Glutamatergic neuron (in vitro differentiated cells): ENCODE data around the gene STEAP2. TPM values are rescaled to one million over a fixed set of nuclear protein-coding genes. Genes with fewer than 3 reads are reported as not detected.

Source experiments
- DNase-seq: peaks from one replicate; pipeline ENCODE4 v3.0.0; 2022
- H3K27ac Mint-ChIP-seq: one replicate; pipeline ENCODE4 v1.8.0; 2020; ENCODE audit warnings: mild to moderate bottlenecking, mixed read lengths, inconsistent platforms; ENCODE audit not compliant: unreplicated experiment
- H3K27me3 Mint-ChIP-seq: one replicate; pipeline ENCODE4 v1.8.0; 2020; ENCODE audit warnings: mild to moderate bottlenecking, moderate library complexity, mixed read lengths, inconsistent platforms; ENCODE audit not compliant: unreplicated experiment
- H3K36me3 Mint-ChIP-seq: one replicate; pipeline ENCODE4 v1.8.0; 2020; ENCODE audit warnings: mild to moderate bottlenecking, mixed read lengths, inconsistent platforms; ENCODE audit not compliant: unreplicated experiment
- H3K4me1 Mint-ChIP-seq: one replicate; pipeline ENCODE4 v1.8.0; 2020; ENCODE audit warnings: mild to moderate bottlenecking, low read depth, mixed read lengths, inconsistent platforms; ENCODE audit not compliant: unreplicated experiment
- H3K4me3 Mint-ChIP-seq: one replicate; pipeline ENCODE4 v1.8.0; 2020; ENCODE audit warnings: mild to moderate bottlenecking, mixed read lengths, inconsistent platforms; ENCODE audit not compliant: unreplicated experiment
- H3K9me3 Mint-ChIP-seq: one replicate; pipeline ENCODE4 v1.8.0; 2020; ENCODE audit warnings: mild to moderate bottlenecking, moderate library complexity, mixed read lengths, inconsistent platforms; ENCODE audit not compliant: unreplicated experiment
- total RNA-seq: library from RNA; stranded (reverse); fragmentation: NEBNext Ultra II Directional; extraction: Animal tissue kit (Norgen Biotek cat#: 25700); gene quantifications from one replicate; pipeline ENCODE4 v1.2.1, GENCODE V29; 2021; ENCODE audit not compliant: unreplicated experiment
- TF ChIP-seq, protein P1 (sequence below): fragments of 200-600 bp; sonication (generic); IDR thresholded peaks from one replicate; pipeline ENCODE4 v1.5.0; 2021; ENCODE audit not compliant: partially characterized antibody, unreplicated experiment

The STEAP2 gene
- total RNA-seq, 1 donor from 2014 or later, result 0.59 TPM

DNA sequence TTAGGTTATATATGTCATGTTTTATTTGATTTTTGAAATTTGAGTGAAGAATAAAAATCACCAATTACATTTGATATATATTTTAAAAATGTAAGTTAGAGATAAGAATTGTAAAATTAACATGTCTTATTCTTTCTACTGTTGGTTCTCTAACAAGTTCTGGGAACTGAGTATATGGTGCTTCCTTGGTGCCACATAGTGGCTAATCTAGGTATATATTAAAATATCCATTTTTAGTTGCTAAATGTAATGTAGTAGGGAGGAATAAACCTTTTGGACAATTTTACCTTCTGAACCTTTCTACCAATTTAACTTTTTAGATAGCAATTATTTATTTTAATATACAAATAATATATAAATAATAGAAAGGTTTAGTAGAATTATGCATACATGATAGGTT lies 50.9 kb downstream of the STEAP2 start:
- Mint-ChIP-seq H3K4me1 (no peaks in the 10 kb centered on the region), H3K36me3 (no peaks in the 10 kb centered on the region), H3K27me3 (peaks cover 2% of the 10 kb centered on the region), H3K4me3 (no peak overlapping the region), H3K9me3 (no peaks in the 10 kb centered on the region), H3K27ac (no peak overlapping the region)
- DNase-seq, result no peak
- TF ChIP-seq, protein P1, sequence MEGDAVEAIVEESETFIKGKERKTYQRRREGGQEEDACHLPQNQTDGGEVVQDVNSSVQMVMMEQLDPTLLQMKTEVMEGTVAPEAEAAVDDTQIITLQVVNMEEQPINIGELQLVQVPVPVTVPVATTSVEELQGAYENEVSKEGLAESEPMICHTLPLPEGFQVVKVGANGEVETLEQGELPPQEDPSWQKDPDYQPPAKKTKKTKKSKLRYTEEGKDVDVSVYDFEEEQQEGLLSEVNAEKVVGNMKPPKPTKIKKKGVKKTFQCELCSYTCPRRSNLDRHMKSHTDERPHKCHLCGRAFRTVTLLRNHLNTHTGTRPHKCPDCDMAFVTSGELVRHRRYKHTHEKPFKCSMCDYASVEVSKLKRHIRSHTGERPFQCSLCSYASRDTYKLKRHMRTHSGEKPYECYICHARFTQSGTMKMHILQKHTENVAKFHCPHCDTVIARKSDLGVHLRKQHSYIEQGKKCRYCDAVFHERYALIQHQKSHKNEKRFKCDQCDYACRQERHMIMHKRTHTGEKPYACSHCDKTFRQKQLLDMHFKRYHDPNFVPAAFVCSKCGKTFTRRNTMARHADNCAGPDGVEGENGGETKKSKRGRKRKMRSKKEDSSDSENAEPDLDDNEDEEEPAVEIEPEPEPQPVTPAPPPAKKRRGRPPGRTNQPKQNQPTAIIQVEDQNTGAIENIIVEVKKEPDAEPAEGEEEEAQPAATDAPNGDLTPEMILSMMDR, result peak; percentile 27

DNA sequence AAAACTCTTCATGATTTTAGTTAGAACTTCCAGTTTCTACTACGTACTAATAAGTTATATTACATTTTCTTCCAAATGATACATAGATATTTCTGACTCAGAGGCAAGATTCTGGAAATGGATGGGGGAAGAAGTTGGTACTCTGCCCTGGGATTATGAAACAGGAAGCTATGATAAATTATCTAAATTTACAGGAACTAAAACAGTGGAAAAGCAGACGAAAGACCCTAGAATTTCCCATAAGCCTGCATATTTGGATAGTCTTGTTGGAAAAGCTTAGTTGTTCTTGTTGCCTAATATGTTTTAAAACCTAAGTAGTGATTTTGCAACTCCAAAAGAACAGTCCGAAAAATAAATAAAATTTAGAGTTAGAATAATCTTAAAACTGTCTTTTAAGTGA lies 55.3 kb downstream of the STEAP2 start:
- DNase-seq, result no peak
- no peaks in the 10 kb centered on the region for H3K27me3 Mint-ChIP-seq
- H3K4me1 Mint-ChIP-seq, result no peaks in the 10 kb centered on the region
- TF ChIP-seq, protein P1, result no peak
- H3K27ac Mint-ChIP-seq, result no peak overlapping the region
- H3K36me3 Mint-ChIP-seq, result no peaks in the 10 kb centered on the region
- no peak overlapping the region for H3K4me3 Mint-ChIP-seq
- H3K9me3 Mint-ChIP-seq, result no peaks in the 10 kb centered on the region

DNA sequence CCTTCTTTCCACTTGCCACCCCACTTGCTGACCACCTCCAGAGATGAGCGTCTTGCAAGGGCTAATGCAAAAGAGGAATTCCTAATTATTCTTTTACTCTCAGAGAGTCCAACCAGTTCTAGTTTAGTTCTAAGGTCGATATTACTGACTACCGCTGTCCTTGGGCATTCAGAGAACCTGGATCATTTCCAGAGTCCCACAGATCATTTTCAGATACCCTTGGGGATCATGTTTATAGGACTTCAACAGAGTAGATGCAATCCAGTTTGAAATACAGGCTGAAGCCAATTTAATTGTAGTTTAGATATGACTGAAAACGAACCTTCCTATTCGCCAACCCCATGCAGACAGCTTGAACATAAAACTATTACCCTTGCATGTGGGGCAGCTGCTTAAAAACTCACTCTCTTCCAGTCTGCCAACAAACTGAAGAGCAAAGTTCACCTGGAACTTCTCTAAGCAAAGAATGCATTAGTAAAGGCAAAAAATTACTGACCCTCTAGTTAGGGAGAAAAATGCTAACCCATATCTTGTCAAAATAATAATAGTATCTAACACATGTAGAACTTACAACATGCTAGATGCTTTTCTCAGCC lies 55.8 kb downstream of the STEAP2 start:
- H3K27me3 Mint-ChIP-seq, result no peaks in the 10 kb centered on the region
- no peaks in the 10 kb centered on the region for H3K36me3 Mint-ChIP-seq
- TF ChIP-seq, protein P1, result no peak
- no peak overlapping the region for H3K27ac Mint-ChIP-seq
- no peak for DNase-seq
- no peak overlapping the region for H3K4me3 Mint-ChIP-seq
- H3K4me1 Mint-ChIP-seq, result no peaks in the 10 kb centered on the region
- H3K9me3 Mint-ChIP-seq, result no peaks in the 10 kb centered on the region

DNA sequence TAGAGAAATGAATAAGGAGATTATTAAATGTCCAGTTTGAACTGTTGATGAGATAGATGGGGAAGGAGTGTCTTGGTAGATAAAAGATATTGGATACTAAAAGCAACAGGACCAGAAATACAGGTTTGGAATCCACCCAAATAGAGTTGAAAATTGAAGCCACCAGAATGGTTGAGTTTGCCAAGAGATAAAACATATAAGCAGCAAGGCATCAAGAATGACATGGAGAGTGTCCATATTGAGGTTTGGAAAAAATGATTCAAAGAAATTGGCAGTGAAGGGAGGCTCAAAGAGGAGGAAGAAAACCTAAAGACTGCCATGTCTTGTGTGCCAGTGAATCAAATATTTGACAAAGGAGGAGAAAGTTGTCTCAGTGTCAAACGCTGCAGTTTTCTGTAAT lies 57.6 kb downstream of the STEAP2 start:
- TF ChIP-seq, protein P1, result no peak
- Mint-ChIP-seq H3K27ac (no peak overlapping the region), H3K4me1 (no peaks in the 10 kb centered on the region), H3K27me3 (no peaks in the 10 kb centered on the region), H3K36me3 (no peaks in the 10 kb centered on the region), H3K4me3 (no peak overlapping the region), H3K9me3 (no peaks in the 10 kb centered on the region)
- no peak for DNase-seq

DNA sequence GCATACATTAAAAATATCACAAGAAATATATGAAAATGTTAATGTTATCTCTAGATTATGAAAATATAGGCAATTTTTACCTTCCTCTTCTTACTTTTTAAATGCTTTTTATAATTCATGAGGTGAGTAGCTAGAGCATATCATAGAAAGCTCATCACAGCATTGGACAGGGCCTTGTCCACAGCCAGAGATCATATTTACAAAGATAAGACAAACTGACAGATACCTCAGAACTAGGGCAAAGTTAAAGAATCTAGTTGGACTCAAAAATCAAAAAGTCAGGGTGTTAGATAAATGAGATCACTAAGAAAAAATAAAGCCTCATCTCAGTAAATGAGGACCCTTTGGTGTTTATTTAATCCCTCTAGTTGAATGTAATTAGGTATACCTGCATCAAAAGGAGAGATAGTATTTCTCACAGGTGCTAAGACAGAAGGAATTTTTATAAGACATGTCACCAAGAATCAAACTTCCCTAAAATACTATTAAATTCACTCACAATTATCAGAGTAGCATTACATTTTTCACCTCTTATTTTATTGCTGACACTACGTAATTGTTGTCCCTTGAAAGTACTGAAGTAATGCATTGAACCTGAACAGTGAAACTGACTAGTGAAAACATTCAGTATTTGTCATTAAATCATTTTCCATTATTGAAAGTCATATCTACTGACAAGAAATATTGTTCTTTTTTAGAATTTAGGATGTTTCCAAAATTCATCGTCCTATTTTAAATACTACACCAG lies 59.1 kb downstream of the STEAP2 start:
- TF ChIP-seq, protein P1, result no peak
- DNase-seq, result no peak

More for the DNA sequence above, 59.1 kb downstream of the STEAP2 start:
- H3K9me3 Mint-ChIP-seq, result no peaks in the 10 kb centered on the region
- H3K4me3 Mint-ChIP-seq, result no peak overlapping the region
- no peaks in the 10 kb centered on the region for H3K36me3 Mint-ChIP-seq
- no peaks in the 10 kb centered on the region for H3K27me3 Mint-ChIP-seq
- H3K4me1 Mint-ChIP-seq, result no peaks in the 10 kb centered on the region
- no peak overlapping the region for H3K27ac Mint-ChIP-seq
